SK-N-MC (cell line): ENCODE results near the gene C16orf95.

Experiments used
- EZH2 ChIP-seq: fragments of 200-600 bp; sonication (generic); IDR thresholded peaks from one replicate; pipeline ENCODE4 v1.6.1; 2017; ENCODE audit warnings: antibody characterized with exemption
- FOXP2 ChIP-seq: optimal IDR thresholded peaks from 2 replicates; pipeline ENCODE3; 2011; ENCODE audit warnings: mild to moderate bottlenecking, moderate library complexity; ENCODE audit not compliant: insufficient read depth; ENCODE audit errors: extremely low read length, control extremely low read depth
- POLR2AphosphoS5 ChIP-seq: IDR thresholded peaks from 2 replicates; pipeline ENCODE4 v1.6.1; 2012; ENCODE audit warnings: mild to moderate bottlenecking, low read depth, low read length, borderline replicate concordance

DNA sequence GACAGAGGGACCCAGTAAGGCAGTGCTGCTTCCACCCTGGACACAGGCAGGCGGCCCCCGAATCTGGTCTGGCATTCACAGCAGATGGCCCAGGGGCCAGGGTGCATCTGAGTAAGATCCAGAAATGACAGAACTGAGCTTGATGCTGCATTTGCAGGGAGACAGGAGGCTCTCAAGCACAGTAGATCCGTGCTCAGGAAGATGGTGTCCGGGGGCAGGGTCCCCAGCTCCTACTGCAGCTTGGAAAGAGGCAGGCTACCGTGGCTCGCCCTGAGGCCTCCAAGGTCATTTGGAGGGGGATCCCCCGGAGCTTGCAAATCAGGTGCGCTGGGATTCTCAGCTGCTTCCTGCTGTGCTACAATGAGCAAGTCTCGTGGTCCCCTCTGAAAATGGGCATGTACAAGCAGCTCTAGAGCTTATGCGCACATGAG, 2.2 kb downstream of the C16orf95 start:
- TF ChIP-seq EZH2 = no peak
- no peak for TF ChIP-seq POLR2AphosphoS5
- no peak for TF ChIP-seq FOXP2
